Choroid plexus epithelial cell (primary cell): Measurements from ENCODE around the gene CIB4.

Experiments used
- DNase-seq: peaks from one replicate; pipeline ENCODE4 v3.0.0-alpha.2; 2010; ENCODE audit warnings: low read depth
- H3K4me3 ChIP-seq: 2 replicates; pipeline ENCODE4 v1.5.1; 2011; ENCODE audit warnings: low read depth, mild to moderate bottlenecking, control low read depth, low read length, moderate library complexity
- TF ChIP-seq, protein P1 (sequence below): conservative IDR thresholded peaks from 2 replicates; pipeline ENCODE4 v1.5.1; 2011; ENCODE audit warnings: low read depth, mild to moderate bottlenecking, control low read depth, inconsistent platforms, low read length, moderate library complexity

Gene CIB4

DNA sequence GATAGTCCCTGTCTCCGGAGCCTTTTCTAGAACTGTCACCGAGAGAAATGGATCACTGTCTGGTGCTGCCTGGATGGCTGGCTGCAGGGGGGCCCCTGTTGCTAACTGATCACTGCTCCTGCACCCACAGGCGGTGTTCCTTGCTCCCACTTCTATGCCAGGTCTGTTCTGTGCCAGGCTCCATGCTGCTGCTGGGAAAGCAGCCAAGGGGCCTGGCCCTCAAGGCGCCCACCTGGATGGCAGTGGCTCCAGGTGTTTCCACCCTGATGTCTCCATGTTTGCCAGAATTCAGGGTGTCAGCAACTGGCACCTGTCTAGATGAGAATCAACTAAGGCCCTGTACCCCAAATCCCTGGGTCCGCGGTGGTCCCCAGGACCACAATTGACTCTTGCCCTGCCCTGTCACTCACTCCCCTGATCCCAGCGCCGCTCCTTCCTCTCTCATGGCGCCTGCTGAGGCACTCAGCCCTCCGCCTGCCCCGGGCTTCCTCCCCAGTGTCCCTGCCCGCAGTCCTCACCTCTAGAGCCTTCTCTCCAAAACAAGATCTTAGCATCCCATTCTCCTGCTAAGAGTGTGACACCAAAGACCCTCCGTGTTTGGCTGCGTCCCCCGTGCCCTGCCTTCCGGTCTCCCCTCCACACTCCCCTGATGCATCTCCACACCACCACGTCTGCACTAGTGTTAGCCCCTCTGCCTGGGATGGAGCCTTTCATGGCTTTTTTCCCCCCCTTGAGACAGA, 90.7 kb downstream of the CIB4 start:
- DNase-seq = no peak
- no peak overlapping the region for H3K4me3 ChIP-seq
- TF ChIP-seq, protein P1, sequence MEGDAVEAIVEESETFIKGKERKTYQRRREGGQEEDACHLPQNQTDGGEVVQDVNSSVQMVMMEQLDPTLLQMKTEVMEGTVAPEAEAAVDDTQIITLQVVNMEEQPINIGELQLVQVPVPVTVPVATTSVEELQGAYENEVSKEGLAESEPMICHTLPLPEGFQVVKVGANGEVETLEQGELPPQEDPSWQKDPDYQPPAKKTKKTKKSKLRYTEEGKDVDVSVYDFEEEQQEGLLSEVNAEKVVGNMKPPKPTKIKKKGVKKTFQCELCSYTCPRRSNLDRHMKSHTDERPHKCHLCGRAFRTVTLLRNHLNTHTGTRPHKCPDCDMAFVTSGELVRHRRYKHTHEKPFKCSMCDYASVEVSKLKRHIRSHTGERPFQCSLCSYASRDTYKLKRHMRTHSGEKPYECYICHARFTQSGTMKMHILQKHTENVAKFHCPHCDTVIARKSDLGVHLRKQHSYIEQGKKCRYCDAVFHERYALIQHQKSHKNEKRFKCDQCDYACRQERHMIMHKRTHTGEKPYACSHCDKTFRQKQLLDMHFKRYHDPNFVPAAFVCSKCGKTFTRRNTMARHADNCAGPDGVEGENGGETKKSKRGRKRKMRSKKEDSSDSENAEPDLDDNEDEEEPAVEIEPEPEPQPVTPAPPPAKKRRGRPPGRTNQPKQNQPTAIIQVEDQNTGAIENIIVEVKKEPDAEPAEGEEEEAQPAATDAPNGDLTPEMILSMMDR = no peak

DNA sequence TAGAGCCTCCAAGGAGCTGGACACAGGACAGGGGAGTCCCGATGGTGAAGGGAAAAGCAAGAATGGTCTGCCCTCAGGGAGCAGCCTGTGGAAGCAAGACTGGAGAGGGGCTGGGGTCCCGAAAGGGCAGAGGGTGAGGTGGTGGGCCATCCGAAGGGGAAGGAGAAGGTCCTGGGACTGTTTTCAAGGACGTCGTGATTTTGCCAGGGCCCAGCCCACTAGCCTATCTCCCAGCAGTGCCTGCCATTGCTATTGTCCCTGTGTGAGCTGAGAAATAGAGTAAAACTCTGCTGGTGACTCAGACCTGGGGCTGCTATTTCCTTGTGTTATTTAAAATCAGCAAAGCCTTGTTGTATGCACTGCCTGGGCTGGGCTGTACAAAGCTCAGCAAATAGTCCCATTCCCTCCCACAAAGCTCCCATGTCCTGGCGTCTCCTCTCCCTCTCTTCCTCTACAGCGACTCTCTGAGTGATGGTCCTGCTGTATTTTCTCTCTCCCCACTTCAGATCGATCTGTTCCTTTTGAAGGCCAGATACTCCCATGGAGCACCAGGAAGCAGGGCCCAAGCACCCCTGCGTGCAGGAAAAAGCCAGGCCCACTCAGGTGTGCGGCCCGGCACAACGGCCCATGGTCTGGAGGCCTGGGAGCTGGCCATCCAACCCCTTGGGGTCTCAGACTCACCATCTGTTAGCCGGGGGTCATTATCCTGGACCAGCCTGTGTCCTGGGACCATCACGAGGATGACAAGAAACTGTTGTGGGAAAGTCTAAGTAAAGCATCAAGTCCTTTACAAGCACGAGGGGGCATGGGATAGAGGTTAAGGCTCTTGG, 98.3 kb downstream of the CIB4 start:
- DNase-seq = no peak
- H3K4me3 ChIP-seq = no peak overlapping the region
- TF ChIP-seq, protein P1 = no peak

DNA sequence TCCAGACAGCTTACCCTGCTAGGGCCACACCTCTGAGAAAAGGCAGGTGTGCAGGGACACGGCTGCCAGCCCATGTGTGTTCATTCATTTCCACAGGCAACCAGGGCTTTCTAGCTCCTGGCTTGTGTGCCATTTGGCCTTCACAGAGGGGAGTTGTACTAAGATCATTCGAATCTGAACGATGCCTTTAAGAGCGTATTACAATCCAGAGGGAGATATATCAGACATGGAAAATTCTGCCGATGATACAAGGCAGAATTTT, 99.0 kb downstream of the CIB4 start:
- TF ChIP-seq, protein P1 = no peak
- H3K4me3 ChIP-seq = no peak overlapping the region
- DNase-seq = no peak

DNA sequence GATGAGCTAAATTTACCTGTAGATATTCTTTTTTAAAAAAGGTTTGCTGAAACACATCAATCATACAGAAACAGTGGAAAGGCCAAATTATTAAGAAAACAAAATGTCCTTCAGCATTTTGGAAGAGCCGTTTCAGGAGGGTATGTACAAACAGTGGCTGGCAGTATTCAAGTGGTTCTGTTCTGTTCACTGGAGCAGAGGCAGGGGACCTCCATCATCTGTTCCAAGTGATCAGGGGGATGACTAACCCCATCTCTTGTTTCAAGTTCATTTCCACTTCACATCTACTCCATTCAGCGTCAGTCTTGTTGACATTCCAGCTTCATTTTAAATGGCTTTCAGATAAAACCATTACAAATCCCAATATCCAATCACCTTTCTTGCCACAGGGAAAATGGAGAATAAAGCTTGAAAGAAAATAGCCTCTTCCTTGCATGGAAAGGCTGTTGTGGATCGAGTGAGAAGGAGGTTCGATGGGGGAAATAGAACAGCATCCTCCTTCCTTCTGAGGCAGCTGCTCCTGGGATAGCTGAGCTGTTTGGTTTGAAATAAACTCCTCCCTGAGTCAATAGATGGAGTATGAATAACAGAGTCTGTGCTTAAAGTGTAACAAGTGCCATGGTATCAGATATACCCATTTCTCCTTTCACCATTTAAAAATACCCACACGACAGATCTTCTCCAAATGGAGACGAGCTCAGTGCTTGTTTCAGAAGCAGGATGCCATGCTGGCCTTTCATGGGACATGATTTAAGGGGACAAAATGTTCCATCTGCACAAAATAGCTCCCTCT, 99.6 kb downstream of the CIB4 start:
- H3K4me3 ChIP-seq = no peak overlapping the region
- TF ChIP-seq, protein P1 = no peak
- DNase-seq = no peak

DNA sequence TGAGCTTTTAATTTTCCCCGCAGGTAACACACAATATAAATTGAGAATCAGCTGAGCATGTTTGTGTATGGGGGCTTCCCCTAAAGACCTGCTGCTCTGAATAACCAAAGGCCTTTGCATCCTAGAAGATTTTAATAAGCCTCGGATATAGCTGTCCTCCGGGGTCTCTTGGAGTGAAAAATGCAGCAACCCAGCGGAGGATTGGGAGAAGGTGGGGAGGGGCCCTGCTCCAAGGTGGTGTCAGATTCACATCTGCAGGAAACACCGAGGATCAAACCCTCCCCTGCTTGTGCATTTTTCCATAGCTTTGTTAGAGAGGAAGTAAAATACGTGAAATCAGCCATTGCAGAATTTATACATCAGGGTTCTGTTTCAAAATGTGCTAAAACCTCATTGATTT, 100.2 kb downstream of the CIB4 start:
- no peak for DNase-seq
- H3K4me3 ChIP-seq = no peak overlapping the region
- TF ChIP-seq, protein P1 = no peak

DNA sequence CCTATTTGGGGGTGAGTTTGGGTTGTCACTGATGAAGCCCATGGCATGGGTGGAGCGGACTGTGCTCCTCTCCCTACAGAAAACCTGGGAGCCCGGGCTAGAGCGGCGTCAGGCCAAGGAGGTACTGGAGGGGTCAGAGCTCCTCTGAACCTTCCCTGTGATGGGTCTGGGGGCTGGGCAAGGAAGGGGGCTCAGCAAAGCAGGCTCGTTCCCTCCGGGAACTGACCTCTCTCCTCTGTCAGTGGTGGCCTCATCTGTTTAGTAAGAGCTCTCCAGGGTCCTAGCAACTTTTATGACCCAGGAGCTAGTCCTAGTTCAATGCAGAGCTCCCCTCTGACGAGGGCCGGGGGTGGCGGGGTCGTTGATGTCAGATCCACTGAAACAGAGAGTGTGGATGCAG, 100.9 kb downstream of the CIB4 start:
- TF ChIP-seq, protein P1 = no peak
- no peak overlapping the region for H3K4me3 ChIP-seq
- no peak for DNase-seq
